HG03060 (cell line): ENCODE results near the gene PIEZO1.
"Not testable (repeated sequence)": the region's sequence is repeated elsewhere in the genome, so short reads cannot be mapped to it uniquely, and the experiment has no call there.

Experiments
- ATAC-seq: cut with Tn5 transposase; IDR thresholded peaks from one replicate; pipeline ENCODE4 v1.9.1; 2021; ENCODE audit warnings: low read depth, moderate number of reproducible peaks; ENCODE audit not compliant: unreplicated experiment

The PIEZO1 gene

GRCh38 chr16:88785106-88785924 is at the start of gene PIEZO1:
TSS of gene PIEZO1 (minus strand) at chr16:88785220. CDS start at chr16:88784964, 256 bp downstream.
- ATAC-seq = no peak

- ATAC-seq = no peak
These were observed 49.6 kb upstream of the PIEZO1 start for GRCh38 chr16:88834670-88835069.

GRCh38 chr16:88833086-88833485 is 48.1 kb upstream of the PIEZO1 start:
- no peak for ATAC-seq

GRCh38 chr16:88831838-88832237 is 46.8 kb upstream of the PIEZO1 start:
- ATAC-seq = no peak

GRCh38 chr16:88830783-88831182 is 45.8 kb upstream of the PIEZO1 start:
- ATAC-seq = no peak

- no peak for ATAC-seq
These were observed 45.2 kb upstream of the PIEZO1 start for GRCh38 chr16:88830258-88830657.

GRCh38 chr16:88828711-88829110 is 43.7 kb upstream of the PIEZO1 start:
- ATAC-seq = no peak

GRCh38 chr16:88827727-88828126 is 42.7 kb upstream of the PIEZO1 start:
- no peak for ATAC-seq

- ATAC-seq = no peak
These were observed 41.2 kb upstream of the PIEZO1 start for GRCh38 chr16:88826070-88826840.

- ATAC-seq = no peak
These were observed 40.1 kb upstream of the PIEZO1 start for GRCh38 chr16:88825146-88825545.

GRCh38 chr16:88824256-88825077 is 39.4 kb upstream of the PIEZO1 start:
- no peak for ATAC-seq

GRCh38 chr16:88823646-88824045 is 38.6 kb upstream of the PIEZO1 start:
- ATAC-seq = not testable (repeated sequence)

GRCh38 chr16:88822281-88823040 is 37.4 kb upstream of the PIEZO1 start:
- no peak for ATAC-seq

GRCh38 chr16:88821168-88821850 is 36.3 kb upstream of the PIEZO1 start:
- no peak for ATAC-seq

- no peak for ATAC-seq
These were observed 35.5 kb upstream of the PIEZO1 start for GRCh38 chr16:88820385-88821025.

- ATAC-seq = no peak
These were observed 34.1 kb upstream of the PIEZO1 start for GRCh38 chr16:88819126-88819525.

- no peak for ATAC-seq
These were observed 33.5 kb upstream of the PIEZO1 start for GRCh38 chr16:88818575-88818874.

- no peak for ATAC-seq
These were observed 33.0 kb upstream of the PIEZO1 start for GRCh38 chr16:88817785-88818574.
